Measurements from ENCODE around the gene TMPRSS11E. TPM values are rescaled to one million over a fixed set of nuclear protein-coding genes. Genes with fewer than 3 reads are reported as not detected.
"Not testable (repeated sequence)": the region's sequence is repeated elsewhere in the genome, so short reads cannot be mapped to it uniquely, and the experiment has no call there.

Gene TMPRSS11E
- under 1 TPM; 0.15 TPM for total RNA-seq

GRCh38 chr4:68447201-68447600, at the start of gene TMPRSS11E:
TMPRSS11E (plus strand) TSS chr4:68447463; CDS start chr4:68447513, 50 bp downstream.
- ChIA-PET CTCF (no interaction called here), POLR2A (no interaction called here)

DNA sequence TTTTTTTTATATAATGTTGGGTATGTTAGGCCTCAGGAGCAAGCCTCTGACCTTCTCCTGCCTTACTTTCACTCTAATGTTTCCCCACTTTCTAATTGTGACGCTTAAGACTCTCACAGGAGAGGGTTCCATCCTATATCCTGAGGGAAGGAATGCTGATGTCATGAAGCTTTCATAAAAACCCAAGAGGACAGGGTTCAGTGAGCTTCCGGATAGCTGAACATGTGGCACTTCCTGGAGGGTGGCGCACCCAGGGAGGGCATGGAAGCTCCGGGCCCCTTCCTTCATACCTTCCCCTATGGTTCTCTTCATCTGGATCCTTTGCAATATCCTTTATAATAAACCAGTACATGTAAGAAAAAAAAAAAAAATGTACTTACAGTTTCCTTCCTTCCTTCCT, 48.0 kb upstream of the TMPRSS11E start:
- ChIA-PET CTCF (no interaction called here), POLR2A (no interaction called here)

DNA sequence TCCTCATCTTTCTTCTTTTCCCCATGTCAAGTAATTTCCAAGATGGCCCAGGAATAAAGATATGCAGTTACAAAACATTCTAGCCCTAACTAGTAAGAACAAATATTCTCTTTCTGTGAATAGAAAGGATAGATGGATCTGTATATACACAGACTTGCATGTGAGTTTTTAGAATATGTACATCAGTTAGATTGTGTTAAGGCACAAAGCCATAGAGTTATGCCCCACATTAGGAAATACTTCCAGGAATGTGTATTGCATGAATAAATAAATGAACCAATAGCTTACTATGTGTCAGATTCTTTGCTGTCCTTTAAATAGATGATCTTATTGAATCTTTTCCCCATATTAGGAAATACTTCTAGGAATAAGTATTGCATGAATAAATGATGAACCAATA, 46.0 kb upstream of the TMPRSS11E start:
- CTCF ChIA-PET: no interaction called here
- POLR2A ChIA-PET: no interaction called here

GRCh38 chr4:68404153-68404552, 43.1 kb upstream of the TMPRSS11E start:
- ChIA-PET POLR2A (no interaction called here), CTCF (no interaction called here)

DNA sequence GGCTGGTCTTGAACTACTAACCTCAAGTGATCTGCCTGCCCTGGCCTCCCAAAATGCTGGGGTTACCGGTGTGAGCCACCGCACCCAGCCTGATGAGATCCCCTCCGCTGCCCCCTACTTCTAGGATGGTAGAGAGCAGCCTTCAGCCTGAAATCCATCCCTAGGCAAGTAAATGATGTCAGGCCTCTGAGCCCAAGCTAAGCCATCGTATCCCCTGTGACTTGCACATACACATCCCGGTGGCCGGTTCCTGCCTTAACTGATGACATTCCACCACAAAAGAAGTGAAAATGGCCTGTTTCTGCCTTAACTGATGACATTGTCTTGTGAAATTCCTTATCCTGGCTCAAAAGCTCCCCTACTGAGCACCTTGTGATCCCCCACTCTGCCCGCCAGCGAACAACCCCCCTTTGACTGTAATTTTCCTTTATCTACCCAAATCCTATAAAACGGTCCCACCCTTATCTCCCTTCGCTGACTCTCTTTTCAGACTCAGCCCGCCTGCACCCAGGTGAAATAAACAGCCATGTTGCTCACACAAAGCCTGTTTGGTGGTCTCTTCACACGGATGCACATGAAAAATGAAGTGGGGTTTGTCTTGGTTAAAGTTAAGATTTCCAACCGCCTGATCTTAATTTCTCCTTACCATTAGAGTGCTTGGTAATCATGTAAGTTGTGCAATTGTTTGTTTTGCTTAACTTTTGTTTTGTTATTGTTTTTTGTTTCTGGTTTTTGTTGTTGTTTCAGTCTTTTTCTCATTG, 41.4 kb upstream of the TMPRSS11E start:
- CTCF ChIA-PET, POLR2A ChIA-PET: not testable (repeated sequence)

- ChIA-PET CTCF (no interaction called here), POLR2A (no interaction called here)
Observed at GRCh38 chr4:68406479-68406859, 40.8 kb upstream of the TMPRSS11E start.

DNA sequence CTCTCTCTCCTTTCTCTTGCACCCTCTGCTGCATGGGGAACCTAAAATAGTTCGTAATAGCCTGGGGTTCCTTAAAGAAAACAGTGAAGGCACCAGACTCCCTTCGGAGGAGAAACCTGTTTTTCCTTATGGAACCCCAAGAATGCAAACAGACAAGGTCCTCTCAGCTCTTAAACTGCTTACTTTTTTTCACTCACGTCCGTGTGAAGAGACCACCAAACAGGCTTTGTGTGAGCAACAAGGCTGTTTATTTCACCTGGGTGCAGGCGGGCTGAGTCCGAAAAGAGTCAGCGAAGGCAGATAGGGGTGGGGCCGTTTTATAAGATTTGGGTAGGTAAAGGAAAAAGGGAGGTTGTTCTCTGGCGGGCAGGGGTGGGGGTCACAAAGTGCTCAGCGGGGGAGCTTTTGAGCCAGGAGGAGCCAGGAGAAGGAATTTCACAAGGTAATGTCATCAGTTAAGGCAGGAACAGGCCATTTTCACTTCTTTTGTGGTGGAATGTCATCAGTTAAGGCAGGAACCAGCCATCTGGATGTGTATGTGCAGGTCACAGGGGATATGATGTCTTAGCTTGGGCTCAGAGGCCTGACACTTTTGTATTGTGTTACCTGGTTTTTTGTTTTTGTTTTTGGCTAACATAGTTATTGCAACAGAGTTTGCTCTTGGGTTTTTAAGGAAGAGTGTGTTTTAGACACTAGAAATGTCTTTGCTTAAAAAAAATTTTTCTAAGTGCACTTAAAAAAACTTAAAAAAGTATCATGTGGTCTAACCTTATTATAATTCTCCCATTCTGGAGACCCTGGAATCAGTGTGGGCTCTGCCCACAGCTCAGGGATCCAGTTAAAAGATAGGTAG, 40.0 kb upstream of the TMPRSS11E start:
- POLR2A ChIA-PET, CTCF ChIA-PET: not testable (repeated sequence)

- ChIA-PET POLR2A (no interaction called here), CTCF (no interaction called here)
Observed at GRCh38 chr4:68407868-68408190, 39.4 kb upstream of the TMPRSS11E start.

- POLR2A ChIA-PET: no interaction called here
- CTCF ChIA-PET: no interaction called here
Observed at GRCh38 chr4:68410149-68410548, 37.1 kb upstream of the TMPRSS11E start.

GRCh38 chr4:68410643-68411042, 36.6 kb upstream of the TMPRSS11E start:
- POLR2A ChIA-PET: no interaction called here
- CTCF ChIA-PET: no interaction called here

- CTCF ChIA-PET: not testable (repeated sequence)
Observed at GRCh38 chr4:68412031-68412430, 35.2 kb upstream of the TMPRSS11E start.

GRCh38 chr4:68416591-68416990, 30.7 kb upstream of the TMPRSS11E start:
- CTCF ChIA-PET: no interaction called here
- POLR2A ChIA-PET: no interaction called here

More at GRCh38 chr4:68412031-68412430, 35.2 kb upstream of the TMPRSS11E start:
- POLR2A ChIA-PET: not testable (repeated sequence)

GRCh38 chr4:68426516-68426915, 20.7 kb upstream of the TMPRSS11E start:
- CTCF ChIA-PET: no interaction called here
- POLR2A ChIA-PET: no interaction called here

- CTCF ChIA-PET: no interaction called here
- POLR2A ChIA-PET: no interaction called here
Observed at GRCh38 chr4:68430337-68430736, 16.9 kb upstream of the TMPRSS11E start.

GRCh38 chr4:68432320-68432719, 14.9 kb upstream of the TMPRSS11E start:
- ChIA-PET CTCF (no interaction called here), POLR2A (no interaction called here)

- ChIA-PET CTCF (no interaction called here), POLR2A (no interaction called here)
Observed at GRCh38 chr4:68433582-68433981, 13.7 kb upstream of the TMPRSS11E start.

- ChIA-PET POLR2A (no interaction called here), CTCF (no interaction called here)
Observed at GRCh38 chr4:68434277-68434676, 13.0 kb upstream of the TMPRSS11E start.

DNA sequence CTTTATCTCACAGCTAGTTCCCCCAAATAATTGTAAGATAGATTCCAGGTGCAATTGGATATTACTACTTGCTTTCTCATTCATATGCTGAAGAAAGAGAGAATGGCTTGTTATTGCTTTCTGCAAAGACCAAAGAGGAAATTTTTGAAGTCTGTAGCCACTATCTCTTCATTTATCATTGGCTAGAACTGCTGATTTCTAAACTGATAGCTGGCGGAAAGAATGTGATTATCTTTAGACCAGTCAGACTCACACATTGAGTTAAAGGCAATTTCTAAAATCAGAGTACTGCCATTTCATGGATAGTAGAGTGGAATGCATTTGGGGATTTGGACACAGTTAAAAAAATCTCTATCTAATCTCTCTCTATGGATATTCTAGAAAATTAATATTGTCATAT, 12.4 kb upstream of the TMPRSS11E start:
- ChIA-PET CTCF (no interaction called here), POLR2A (no interaction called here)

DNA sequence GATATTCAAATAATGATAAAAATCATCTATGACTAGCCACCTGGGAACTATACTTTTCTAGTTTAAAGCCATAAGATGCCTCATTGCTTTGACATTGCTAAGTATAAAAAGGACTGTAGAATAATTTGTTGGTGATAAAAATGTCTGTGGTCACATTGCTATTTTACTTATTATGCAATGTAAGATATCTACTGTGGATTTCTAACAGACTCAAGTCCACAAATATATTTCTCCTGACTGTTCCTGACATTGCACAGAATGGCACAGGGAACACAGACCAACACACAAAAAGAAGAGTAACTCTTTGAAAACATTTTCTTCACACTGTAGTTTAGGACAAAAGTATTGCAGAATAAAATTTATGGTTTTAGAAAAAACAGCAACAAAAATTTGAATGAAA, 2.2 kb upstream of the TMPRSS11E start:
- ChIA-PET POLR2A (no interaction called here), CTCF (interaction anchor here (0.6 kb wide), 1 partner anchor 46 kb away, joined by 5 read pairs; no protein-coding TSS in a partner anchor)

- POLR2A ChIA-PET: no interaction called here
- CTCF ChIA-PET: no interaction called here
Observed at GRCh38 chr4:68451246-68452211, 4.3 kb downstream of the TMPRSS11E start.

GRCh38 chr4:68460085-68460484, 12.8 kb downstream of the TMPRSS11E start:
- CTCF ChIA-PET: no interaction called here

More at GRCh38 chr4:68460085-68460484, 12.8 kb downstream of the TMPRSS11E start:
- POLR2A ChIA-PET: no interaction called here
